HL-60/S4 treated with phorbol 12-myristate 13-acetate at 8.2 ng/mL for 4 days and 3 days (cell line): ENCODE results near the gene OLAH.

Source experiments
- in situ Hi-C: fragments of 300-500 bp; cut with MboI; formaldehyde crosslinking; loops from 2 replicates; pipeline ENCODE4 v1.15.0; 2022; ENCODE audit warnings: low sequenced_read_pairs

OLAH gene

GRCh38 chr10:15068802-15069201 is 25.1 kb downstream of the OLAH start:
- in situ Hi-C loops = no loop called here

- in situ Hi-C loops = no loop called here
These were observed 25.5 kb downstream of the OLAH start for GRCh38 chr10:15069230-15069629.

GRCh38 chr10:15072358-15072757 is 28.6 kb downstream of the OLAH start:
- in situ Hi-C loops = no loop called here

- in situ Hi-C loops = no loop called here
These were observed 31.7 kb downstream of the OLAH start for GRCh38 chr10:15075421-15075820.

DNA sequence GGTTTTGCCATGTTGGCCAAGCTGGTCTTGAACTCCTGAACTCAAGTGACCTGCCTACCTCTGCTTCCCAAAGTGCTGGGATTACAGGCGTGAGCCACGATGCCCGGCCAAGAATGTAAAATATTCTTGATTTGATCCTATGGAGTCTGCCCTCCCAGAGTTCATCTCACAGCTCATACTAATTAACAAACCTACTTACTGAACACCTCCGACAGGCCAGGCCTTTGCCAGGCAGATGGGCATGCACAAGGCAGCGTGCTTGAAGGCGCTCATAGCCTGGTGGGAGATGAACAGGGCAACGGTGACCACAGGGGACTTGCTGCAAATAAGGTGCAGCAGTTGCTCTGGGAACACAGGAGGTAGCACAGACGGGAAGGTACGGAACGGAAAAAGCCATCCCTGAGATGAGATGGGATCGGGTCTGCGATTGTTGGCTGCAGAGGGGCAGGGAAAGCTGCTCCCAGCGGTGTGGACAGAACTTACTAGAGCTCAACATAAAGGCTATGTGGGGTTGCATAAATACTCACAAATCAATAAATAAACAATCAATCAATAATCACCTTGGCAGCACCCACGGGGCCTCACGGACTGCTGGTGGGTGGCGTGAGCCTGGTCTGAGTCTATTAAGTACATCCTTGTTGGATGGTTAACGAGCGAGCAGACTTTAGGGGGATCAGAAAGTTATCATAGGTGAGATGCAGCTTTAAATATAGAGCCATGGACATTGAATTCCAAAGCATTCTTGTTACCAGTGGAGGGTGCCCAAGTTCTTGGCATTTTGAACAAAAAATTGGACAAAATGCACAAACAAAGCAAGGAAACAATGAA is 40.1 kb downstream of the OLAH start:
- in situ Hi-C loops = no loop called here

GRCh38 chr10:15084502-15084922 is 40.8 kb downstream of the OLAH start:
- in situ Hi-C loops = no loop called here

DNA sequence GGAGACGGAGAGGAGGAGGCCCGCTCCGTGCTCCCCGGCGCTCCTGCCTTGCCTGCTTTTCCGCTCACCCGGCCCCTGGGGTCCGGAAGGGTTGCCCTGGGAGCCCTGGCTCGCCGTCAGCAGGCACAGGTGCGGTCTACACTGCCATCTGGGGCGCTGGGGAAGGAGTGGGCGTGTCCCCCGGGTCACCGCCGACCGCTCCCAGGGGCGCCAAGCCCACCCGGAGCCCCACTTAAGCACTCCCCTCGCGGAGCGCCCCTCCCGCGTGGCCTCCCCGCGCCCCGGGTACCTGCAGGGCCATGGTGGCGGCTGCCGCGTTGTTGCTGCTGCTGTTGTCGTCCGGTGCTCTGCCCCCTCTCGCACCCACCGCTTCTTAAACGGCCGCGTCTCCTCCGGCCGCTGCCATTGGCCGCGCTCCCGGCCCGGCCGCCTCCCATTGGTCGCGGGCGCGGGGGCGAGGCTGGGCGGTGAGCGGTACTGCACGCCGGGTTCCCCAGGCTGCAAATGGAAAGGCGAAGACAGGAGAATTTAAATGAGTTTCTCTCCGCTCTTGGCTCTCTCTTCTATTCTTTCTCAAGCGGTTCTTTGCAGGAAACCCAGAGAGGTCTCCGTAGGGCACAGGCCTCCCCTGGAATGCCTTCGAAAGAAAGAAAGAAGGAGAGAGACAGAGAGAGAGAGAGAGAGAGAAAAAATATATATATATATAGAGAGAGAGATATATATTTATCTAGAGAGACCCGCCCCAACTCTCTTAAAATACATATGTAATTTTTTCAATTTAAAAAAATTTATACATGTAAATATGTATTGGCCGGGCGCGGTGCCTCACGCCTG is 44.9 kb downstream of the OLAH start, which contains the start of gene ACBD7:
TSS of gene ACBD7 (minus strand) at position 349 of the 834 bp plus-strand sequence. CDS start at position 301, 48 bp downstream.
- in situ Hi-C loops = no loop called here

DNA sequence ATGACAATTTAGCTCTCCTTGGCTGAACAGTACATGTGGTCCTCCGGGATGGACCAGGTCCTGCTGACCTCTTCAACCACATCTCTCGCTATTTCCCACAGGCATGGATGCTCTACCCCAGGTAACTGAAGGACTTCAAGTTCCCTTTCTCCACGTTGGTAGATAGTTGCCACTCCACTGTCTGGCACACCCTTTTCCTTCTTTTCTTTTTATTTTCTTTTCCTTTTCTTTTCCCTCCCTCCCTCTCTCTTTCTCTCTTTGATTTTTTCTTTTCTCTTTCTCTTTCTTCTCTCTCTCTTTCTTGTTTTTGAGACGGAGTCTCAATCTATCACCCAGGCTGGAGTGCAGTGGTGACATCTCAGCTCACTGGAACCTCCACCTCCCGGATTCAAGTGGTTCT is 47.7 kb downstream of the OLAH start:
- in situ Hi-C loops = no loop called here

DNA sequence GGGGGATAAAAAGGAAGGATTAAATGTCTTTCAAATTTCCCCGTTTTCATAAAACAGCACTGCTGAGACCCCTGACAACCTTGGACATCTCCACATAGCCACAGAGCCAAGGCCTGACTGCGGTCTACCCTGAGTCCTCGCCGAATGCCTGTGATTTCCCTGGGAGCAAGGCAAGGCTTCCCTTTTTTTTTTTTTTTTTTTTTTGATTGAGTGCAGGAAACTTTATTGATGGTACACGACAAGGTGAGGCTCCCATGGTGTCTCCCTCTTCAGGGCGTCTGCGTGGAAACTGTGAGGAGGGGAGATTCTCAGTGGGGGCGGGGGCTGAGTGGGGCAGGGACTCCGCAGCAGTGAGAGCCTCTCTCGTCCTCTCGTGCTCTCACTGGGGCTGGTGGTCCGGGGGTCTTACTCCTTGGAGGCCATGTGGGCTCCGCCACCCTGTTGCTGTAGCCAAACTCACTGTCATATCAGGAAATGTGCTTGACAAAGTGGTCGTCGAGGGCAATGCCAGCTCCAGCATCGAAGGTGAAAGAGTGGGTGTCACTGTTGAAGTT is 49.2 kb downstream of the OLAH start:
- in situ Hi-C loops = no loop called here

GRCh38 chr10:15096661-15097010 is 52.9 kb downstream of the OLAH start:
- in situ Hi-C loops = no loop called here

DNA sequence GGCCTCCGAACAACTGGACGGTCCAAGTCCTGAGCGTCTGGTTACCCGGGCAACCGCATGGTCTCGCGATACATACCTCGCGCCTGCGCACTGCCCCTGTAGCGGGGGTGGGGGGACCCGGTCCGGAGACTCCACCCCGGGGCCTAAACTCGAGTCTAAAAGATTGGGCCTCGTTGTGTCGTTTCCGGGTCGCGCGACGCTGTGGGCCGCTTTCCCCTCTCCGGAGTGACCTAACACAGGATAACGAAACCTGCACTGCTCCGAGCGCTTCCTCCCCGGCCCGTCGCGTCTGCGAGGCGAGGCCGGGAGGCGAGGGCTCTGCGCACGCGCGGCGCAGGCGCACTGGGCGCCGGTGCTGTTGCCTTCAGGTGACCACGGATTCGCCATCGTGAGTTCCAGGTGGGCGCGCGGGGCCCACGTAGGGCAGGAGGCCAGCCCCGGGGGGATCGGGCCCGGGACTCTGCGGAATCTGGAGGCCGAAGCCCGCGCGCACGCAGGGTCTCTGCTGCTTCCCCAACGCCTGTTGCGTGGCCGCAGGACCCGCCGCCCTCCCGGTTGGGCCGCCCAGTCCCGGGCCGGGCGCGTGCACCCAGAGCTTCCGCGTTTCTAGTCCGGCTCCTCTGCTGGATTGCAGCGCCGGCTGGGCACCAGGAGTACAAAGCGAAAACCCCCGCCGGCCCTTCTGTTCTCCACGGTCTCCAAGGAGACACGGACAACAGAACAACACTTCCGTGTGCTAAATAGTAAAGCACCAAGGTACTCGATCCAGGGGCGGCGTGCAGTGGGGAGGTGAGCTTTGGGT is 53.5 kb downstream of the OLAH start, which contains the start of gene RPP38:
TSS of gene RPP38 (plus strand) at position 345 of the 802 bp plus-strand sequence. CDS start 5,960 bp downstream, outside the sequence.
- in situ Hi-C loops = no loop called here

DNA sequence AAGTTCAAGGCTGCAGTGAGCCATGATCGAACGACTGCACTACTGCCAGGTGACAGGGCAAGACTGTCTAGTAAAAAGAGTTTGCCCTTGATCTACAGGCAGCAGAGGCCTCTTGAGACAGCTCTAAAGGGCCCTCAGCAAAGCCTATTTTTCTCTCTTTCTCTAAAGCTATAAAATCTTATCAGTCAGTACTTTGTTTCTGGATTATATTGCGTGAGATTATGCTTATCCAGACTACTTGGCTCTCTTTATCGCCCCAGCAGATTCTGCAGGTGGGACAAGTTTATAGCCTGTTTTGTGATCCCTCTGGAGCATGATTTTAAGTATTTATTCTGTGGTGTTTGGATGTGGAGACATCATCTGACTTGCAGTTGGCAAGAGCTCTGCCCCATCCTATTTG is 56.1 kb downstream of the OLAH start:
- in situ Hi-C loops = no loop called here

DNA sequence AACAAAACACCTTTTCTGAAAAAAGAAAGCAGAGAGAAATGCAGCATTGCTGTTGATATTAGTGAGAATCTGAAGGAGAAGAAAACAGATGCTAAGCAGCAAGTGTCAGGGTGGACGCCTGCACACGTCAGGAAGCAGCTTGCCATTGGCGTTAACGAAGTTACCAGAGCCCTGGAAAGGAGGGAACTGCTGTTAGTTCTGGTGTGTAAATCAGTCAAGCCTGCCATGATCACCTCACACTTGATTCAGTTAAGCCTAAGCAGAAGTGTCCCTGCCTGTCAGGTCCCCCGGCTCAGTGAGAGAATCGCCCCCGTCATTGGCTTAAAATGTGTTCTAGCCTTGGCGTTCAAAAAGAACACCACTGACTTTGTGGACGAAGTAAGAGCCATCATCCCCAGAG is 59.8 kb downstream of the OLAH start:
- in situ Hi-C loops = no loop called here

DNA sequence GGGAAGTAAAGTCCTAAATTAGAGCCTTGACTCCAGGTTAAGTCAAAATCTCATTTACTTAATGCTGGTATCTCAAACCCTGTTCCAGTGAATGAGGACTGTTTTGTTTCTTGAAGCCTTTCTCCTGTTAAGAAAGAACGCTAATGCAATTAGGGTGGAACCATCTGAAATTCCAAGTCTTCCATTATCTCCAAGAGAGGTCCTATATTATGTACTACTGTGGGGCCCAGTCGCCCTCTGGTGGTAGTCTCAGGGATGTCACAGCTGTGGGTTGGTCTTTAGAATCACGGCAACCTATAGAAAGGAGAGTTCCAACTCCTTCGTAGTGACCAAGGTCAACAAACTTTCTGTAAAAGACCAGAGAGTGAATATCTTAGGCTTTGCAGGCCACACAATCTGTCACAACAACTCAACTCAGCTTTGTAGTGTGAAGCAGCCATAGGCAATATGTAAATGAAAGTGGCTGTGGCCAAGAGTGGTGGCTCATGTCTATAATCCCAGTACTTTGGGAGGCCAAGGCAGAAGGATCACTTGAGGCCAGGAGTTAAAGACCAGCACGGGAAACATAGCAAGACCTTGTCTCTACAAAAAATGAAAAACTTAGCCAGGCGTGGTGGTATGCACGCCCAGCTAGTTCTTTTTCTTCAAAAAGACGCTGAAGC is 62.7 kb downstream of the OLAH start:
- in situ Hi-C loops = no loop called here

DNA sequence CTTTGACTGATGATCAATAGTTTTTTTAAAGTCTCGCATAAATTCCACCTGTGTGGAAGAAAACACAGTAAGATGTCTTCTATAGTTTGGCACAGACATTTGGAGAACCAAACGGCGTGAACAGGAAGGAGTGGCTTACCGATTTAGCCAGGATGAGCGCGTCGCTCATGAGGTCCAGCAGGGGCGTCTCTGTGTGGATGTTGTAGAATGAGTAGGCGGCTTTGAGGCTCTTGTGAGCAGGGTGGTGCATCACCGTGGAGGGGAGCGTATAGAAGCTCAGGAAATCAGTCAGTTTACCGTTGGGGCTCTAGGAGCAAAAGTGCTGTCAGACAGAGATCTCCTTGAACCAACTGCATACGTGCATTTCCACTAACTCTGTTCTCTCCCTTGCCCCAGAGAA is 68.9 kb downstream of the OLAH start:
- in situ Hi-C loops = no loop called here

DNA sequence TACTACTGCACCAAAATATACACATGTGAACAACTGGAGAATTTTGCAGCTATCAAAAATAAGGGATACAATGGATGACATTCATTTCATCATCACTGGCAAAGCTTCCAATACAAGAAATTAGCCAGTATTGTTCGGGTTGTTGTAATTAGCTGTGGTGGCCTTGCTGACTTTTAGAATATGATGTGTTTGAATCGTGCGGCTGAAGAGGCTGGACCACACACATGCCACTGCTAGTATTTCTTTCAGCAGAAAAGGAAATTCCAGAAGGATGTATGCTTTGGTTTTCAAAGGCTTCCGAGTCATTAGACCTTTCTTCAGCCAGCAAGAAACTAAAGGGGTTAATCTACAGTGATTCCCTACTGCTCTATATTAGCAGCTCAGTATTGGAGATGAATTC is 70.0 kb downstream of the OLAH start:
- in situ Hi-C loops = no loop called here

DNA sequence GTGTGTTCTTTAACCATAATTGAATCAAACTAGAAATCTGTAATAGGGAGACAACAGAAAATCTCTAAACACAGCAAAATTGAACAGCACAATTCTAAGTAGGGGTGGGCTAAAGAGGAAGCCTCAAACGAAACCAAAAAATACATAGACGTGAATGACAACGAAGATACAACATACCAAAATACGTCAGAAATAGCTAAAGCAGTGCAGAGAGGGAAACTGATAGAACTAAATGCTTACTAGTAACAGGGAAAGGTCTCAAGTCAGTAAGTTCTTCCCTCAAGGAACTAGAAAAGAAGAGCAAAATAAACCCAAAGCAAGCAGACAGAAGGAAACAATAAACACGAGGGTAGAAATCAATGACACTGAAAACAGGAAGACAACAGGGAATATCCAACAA is 72.5 kb downstream of the OLAH start:
- in situ Hi-C loops = no loop called here

- in situ Hi-C loops = no loop called here
These were observed 74.9 kb downstream of the OLAH start for GRCh38 chr10:15118615-15119014.

DNA sequence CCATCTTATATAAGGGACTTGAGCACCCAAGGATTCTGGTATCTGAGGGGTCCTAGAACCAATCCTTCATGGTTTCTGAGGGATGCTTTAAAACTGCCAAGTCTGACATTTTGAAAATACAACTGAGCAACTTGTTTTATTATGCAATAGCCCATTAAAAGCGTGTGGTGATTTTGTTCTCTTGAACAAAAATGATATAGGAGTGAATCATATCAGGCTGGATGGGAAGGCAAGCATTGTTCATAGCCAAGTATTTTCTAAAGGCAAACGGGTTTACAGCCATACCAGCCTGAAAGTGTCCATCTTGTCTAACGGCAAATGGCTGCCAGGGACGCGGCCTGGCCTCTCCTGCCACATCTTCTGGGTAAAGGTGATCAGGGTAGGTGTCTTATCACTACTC is 76.8 kb downstream of the OLAH start:
- in situ Hi-C loops = no loop called here

DNA sequence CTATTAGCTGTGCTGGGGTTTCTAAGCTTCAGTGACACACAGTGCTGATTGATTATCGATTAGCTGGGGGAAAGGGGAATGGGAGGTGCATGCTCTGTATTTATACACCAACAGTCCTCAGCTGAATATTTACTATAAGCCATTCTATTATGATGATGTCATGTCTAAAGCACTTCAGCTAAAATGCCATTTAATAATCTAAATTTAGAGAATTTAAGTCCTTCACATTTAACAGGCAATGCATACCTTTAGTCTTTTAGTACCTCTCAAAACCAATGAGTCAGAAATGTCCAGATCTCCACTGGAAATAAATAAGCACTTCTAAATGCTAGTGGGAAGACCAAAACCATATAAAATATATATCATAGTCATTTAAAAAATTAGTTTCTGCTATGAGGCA is 78.0 kb downstream of the OLAH start:
- in situ Hi-C loops = no loop called here
